ENCODE measurements around the gene PROSER3.
"Not testable (repeated sequence)": the region's sequence is repeated elsewhere in the genome, so short reads cannot be mapped to it uniquely, and the experiment has no call there.

Gene PROSER3

GRCh38 chr19:35792312-35792711 is 34.3 kb downstream of the PROSER3 start:
- DNase-seq (ENCODE audit: low read depth) = no peak

GRCh38 chr19:35792888-35793287 is 34.9 kb downstream of the PROSER3 start:
- DNase-seq (ENCODE audit: low read depth) = no peak

GRCh38 chr19:35793381-35794165 is 35.6 kb downstream of the PROSER3 start:
- no peak for DNase-seq (ENCODE audit: low read depth)

- DNase-seq (ENCODE audit: low read depth) = not testable (repeated sequence)
Observed at GRCh38 chr19:35795564-35795963, 37.6 kb downstream of the PROSER3 start.

- no peak for DNase-seq (ENCODE audit: low read depth)
Observed at GRCh38 chr19:35796645-35797542, 38.9 kb downstream of the PROSER3 start.

- DNase-seq (ENCODE audit: low read depth) = no peak
Observed at GRCh38 chr19:35797663-35798062, 39.7 kb downstream of the PROSER3 start.

GRCh38 chr19:35801828-35802227 is 43.9 kb downstream of the PROSER3 start:
- no peak for DNase-seq (ENCODE audit: low read depth)

GRCh38 chr19:35805526-35806102 is 47.6 kb downstream of the PROSER3 start:
- DNase-seq (ENCODE audit: low read depth) = no peak

GRCh38 chr19:35806597-35806996 is 48.6 kb downstream of the PROSER3 start:
- no peak for DNase-seq (ENCODE audit: low read depth)

- DNase-seq (ENCODE audit: low read depth) = no peak
Observed at GRCh38 chr19:35807633-35808032, 49.7 kb downstream of the PROSER3 start.

- DNase-seq (ENCODE audit: low read depth) = no peak
Observed at GRCh38 chr19:35811317-35812219, 53.6 kb downstream of the PROSER3 start.

GRCh38 chr19:35812220-35813042 is 54.5 kb downstream of the PROSER3 start, which contains the start of gene PRODH2:
Gene PRODH2, minus strand, starts transcription at chr19:35812845. Its CDS starts 40 bp downstream, at chr19:35812805.
- no peak for DNase-seq (ENCODE audit: low read depth)

GRCh38 chr19:35813043-35813890 is 55.3 kb downstream of the PROSER3 start:
- DNase-seq (ENCODE audit: low read depth) = no peak

GRCh38 chr19:35816262-35816661 is 58.3 kb downstream of the PROSER3 start:
- DNase-seq (ENCODE audit: low read depth) = no peak

GRCh38 chr19:35816846-35817245 is 58.9 kb downstream of the PROSER3 start:
- DNase-seq (ENCODE audit: low read depth) = no peak

- DNase-seq (ENCODE audit: low read depth) = no peak
Observed at GRCh38 chr19:35818445-35818844, 60.5 kb downstream of the PROSER3 start.

Measured in stimulated activated CD8-positive, alpha-beta memory T cell treated with anti-CD3 and anti-CD28 coated beads, Interleukin-12 subunit alpha, Interleukin-12 subunit beta, amount 100 ng/mL, for 4 hours (primary cell).